ENCODE results near the gene ABCB7. TPM values are rescaled to one million over a fixed set of nuclear protein-coding genes. Genes with fewer than 3 reads are reported as not detected.

Gene ABCB7
- total and polyA plus RNA-seq, 2 of the 4 experiments (the other 2 are of a cell fraction): 9.3 to 15.8 TPM

DNA sequence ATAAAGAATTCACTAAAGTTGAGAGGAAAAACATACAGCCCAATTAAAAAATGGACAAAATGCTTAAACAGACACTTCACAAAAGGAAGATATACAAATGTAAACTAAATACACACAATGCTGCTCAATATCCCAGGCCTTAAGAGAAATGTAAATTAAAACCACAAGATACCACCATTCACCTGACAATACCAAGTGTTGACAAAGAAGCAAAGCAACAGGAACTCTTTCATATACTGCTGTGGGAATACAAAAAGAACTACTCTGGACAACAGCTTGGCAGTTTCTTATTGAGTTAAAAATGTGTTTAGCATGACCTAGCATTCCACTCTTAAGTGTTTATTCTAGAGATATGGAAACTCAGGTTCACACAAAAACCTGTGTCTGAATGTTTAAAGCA is 71.3 kb downstream of the ABCB7 start:
- Histone ChIP-seq H3K27ac (ENCODE audit: insufficient read depth, low read length) (no peak overlapping the region), H3K9ac (ENCODE audit: low read depth, low read length) (no peak overlapping the region), H4K5ac (ENCODE audit: low read depth, low read length) (no peak overlapping the region), H2AK5ac (ENCODE audit: low read depth, low read length) (no peak overlapping the region), H3K4ac (ENCODE audit: low read depth, low read length) (no peak overlapping the region), H3K9me3 (ENCODE audit: control insufficient read depth, insufficient read depth, low read length) (no peaks in the 10 kb centered on the region), H3K4me3 (ENCODE audit: insufficient read depth, low read depth, low read length) (no peak overlapping the region), H2AFZ (replicated peaks; ENCODE audit: low read length, poor library complexity) (no peak overlapping the region), H2BK20ac (ENCODE audit: low read depth, low read length) (no peak overlapping the region), H3K79me1 (ENCODE audit: low read depth in 1 of 2, low read length in 2 of 2) (no peaks in the 10 kb centered on the region), H3K18ac (ENCODE audit: low read depth, low read length) (no peak overlapping the region), H3K23ac (ENCODE audit: low read depth, low read length) (no peak overlapping the region), H4K20me1 (ENCODE audit: insufficient read depth, low read length) (no peaks in the 10 kb centered on the region), H3K56ac (ENCODE audit: extremely low read depth, insufficient read depth, low read length) (no peak overlapping the region), H2BK5ac (ENCODE audit: low read depth, low read length, poor library complexity, severe bottlenecking) (no peak overlapping the region), H3K27me3 (ENCODE audit: control insufficient read depth, insufficient read depth, low read length) (no peaks in the 10 kb centered on the region), H3K4me2 (ENCODE audit: low read depth, low read length) (no peak overlapping the region), H3K4me1 (ENCODE audit: control insufficient read depth, insufficient read depth, low read length) (no peaks in the 10 kb centered on the region), H2BK120ac (ENCODE audit: low read depth, low read length) (no peak overlapping the region), H2AK9ac (replicated peaks; ENCODE audit: low read depth, low read length, poor library complexity) (no peak overlapping the region), H2BK15ac (ENCODE audit: low read depth, low read length) (no peak overlapping the region), H4K91ac (ENCODE audit: insufficient read depth, low read depth, low read length) (no peak overlapping the region), H3K36me3 (ENCODE audit: control insufficient read depth, insufficient read depth, low read length) (no peaks in the 10 kb centered on the region), H3K14ac (replicated peaks; ENCODE audit: low read depth, low read length) (no peak overlapping the region), H4K8ac (ENCODE audit: low read depth in 2 of 2, low read length in 2 of 2) (no peak overlapping the region), H3K9me1 (ENCODE audit: insufficient read depth, low read length) (no peaks in the 10 kb centered on the region)
- intact Hi-C loops (cut with micrococcal nuclease) (loop anchor here (10.0 kb wide), 1 partner anchor 190 kb away; the partner anchor contains the start of gene UPRT), in situ Hi-C loops (cut with MboI; ENCODE audit: low sequenced_read_pairs) (no loop called here), dilution Hi-C loops (cut with HindIII; ENCODE audit: low sequenced_read_pairs, unreplicated experiment) (no loop called here)
- TF ChIP-seq, protein P1, sequence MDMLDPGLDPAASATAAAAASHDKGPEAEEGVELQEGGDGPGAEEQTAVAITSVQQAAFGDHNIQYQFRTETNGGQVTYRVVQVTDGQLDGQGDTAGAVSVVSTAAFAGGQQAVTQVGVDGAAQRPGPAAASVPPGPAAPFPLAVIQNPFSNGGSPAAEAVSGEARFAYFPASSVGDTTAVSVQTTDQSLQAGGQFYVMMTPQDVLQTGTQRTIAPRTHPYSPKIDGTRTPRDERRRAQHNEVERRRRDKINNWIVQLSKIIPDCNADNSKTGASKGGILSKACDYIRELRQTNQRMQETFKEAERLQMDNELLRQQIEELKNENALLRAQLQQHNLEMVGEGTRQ (IDR thresholded peaks at IDR 0.05; ENCODE audit: low read depth, low read length): no peak
- no peak for TF ChIP-seq RFX5 (IDR thresholded peaks at IDR 0.05; ENCODE audit: low read depth, low read length)
- TF ChIP-seq NFE2L2 (IDR thresholded peaks at IDR 0.05; ENCODE audit: low read depth, low read length): no peak
- TF ChIP-seq SMC3 (IDR thresholded peaks at IDR 0.05; ENCODE audit: low read depth, low read length): no peak
- TF ChIP-seq FOS (IDR thresholded peaks at IDR 0.05; ENCODE audit: low read depth, low read length): no peak
- TF ChIP-seq CHD1 (IDR thresholded peaks at IDR 0.05; ENCODE audit: low read depth, low read length): no peak
- TF ChIP-seq RAD21 (IDR thresholded peaks at IDR 0.05; ENCODE audit: low read length): no peak
- TF ChIP-seq, protein P2, sequence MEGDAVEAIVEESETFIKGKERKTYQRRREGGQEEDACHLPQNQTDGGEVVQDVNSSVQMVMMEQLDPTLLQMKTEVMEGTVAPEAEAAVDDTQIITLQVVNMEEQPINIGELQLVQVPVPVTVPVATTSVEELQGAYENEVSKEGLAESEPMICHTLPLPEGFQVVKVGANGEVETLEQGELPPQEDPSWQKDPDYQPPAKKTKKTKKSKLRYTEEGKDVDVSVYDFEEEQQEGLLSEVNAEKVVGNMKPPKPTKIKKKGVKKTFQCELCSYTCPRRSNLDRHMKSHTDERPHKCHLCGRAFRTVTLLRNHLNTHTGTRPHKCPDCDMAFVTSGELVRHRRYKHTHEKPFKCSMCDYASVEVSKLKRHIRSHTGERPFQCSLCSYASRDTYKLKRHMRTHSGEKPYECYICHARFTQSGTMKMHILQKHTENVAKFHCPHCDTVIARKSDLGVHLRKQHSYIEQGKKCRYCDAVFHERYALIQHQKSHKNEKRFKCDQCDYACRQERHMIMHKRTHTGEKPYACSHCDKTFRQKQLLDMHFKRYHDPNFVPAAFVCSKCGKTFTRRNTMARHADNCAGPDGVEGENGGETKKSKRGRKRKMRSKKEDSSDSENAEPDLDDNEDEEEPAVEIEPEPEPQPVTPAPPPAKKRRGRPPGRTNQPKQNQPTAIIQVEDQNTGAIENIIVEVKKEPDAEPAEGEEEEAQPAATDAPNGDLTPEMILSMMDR (conservative IDR thresholded peaks at IDR 0.05; ENCODE audit: low read depth, low read length): no peak
- no peak for TF ChIP-seq BHLHE40 (IDR thresholded peaks at IDR 0.05; ENCODE audit: low read depth, low read length)
- TF ChIP-seq MAFK (IDR thresholded peaks at IDR 0.05; ENCODE audit: low read depth, low read length): no peak
- TF ChIP-seq CEBPB (IDR thresholded peaks at IDR 0.05; ENCODE audit: low read depth, low read length): no peak
- no peak for TF ChIP-seq MAZ (IDR thresholded peaks at IDR 0.05; ENCODE audit: borderline replicate concordance, low read depth, low read length)
- TF ChIP-seq RCOR1 (IDR thresholded peaks at IDR 0.05; ENCODE audit: insufficient replicate concordance, low read length): no peak
- no peak for DNase-seq
- ChIA-PET CTCF (no interaction called here), POLR2A (ENCODE audit: unreplicated experiment) (no interaction called here)
- no peak for ATAC-seq (ENCODE audit: low read depth)
- BruUV-seq (replicated peaks): no TSS peak

All from IMR-90 (cell line).